Measurements from ENCODE around the gene ELOVL6.

- TF ChIP-seq CTCF (IDR thresholded peaks at IDR 0.05) (no peak), POLR2AphosphoS5 (IDR thresholded peaks at IDR 0.05) (no peak), POLR2A (IDR thresholded peaks at IDR 0.05) (no peak)
Observed at GRCh38 chr4:110208419-110208818, 10.0 kb upstream of the ELOVL6 start.

Measured in prostate gland (tissue), 2 donors.